ENCODE data around the gene RFTN1.

Gene RFTN1

GRCh38 chr3:16513141-16514020 is at the start of gene RFTN1:
RFTN1 (minus strand) TSS chr3:16513699; CDS start chr3:16493869, 19,830 bp downstream.
- FAIRE-seq (peak; percentile 75), DNase-seq (ENCODE audit: insufficient read length, low spot score) (no peak)

DNA sequence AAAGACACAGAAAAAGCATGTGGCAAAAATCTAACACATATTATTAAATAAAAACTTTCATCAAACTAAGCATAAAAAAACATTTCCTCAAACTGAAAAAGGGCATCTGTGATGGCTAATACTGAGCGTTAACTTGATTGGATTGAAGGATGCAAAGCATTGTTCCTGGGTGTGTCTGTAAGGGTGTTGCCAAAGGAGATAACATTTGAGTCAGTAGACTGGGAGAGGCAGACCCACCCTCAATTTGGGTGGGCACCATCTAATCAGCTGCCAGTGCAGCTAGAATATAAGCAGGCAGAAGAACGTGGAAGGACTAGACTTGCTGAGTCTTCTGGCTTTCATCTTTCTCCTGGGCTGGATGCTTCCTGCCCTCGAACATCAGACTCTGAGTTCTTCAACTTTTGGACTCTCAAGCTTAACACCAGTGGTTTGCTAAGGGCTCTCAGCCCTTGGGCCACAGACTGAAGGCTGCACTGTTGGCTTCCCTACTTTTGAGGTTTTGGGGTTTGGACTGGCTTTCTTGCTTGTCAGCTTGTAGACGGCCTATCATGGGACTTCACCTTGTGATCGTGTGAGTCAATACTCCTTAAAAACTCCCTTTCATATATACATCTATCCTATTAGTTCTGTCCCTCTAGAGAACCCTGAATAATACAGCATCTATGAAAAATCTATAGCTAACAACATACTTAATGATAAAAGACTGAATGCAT is 46.3 kb upstream of the RFTN1 start:
- FAIRE-seq (no peak), DNase-seq (ENCODE audit: insufficient read length, low spot score) (no peak)

DNA sequence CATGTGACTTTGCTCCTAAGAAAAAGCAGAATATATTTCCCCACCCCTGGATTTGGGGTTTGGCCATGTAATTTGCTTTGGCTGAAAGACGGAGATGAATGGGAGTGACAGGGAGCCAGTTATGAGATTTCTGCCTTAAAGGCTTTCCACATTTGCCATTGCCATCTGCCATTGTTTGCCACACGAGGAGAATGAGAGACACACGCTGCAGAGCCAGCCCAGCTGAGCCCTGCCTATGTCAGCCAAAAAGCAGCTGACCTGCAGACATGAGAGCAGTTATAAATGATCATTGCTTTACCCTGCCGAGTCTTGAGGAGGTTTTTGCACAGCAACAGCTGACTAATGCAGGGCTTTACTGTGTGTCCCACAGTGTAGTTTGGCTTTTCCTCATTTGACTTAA is 40.6 kb upstream of the RFTN1 start:
- FAIRE-seq (no peak), DNase-seq (ENCODE audit: insufficient read length, low spot score) (no peak)

DNA sequence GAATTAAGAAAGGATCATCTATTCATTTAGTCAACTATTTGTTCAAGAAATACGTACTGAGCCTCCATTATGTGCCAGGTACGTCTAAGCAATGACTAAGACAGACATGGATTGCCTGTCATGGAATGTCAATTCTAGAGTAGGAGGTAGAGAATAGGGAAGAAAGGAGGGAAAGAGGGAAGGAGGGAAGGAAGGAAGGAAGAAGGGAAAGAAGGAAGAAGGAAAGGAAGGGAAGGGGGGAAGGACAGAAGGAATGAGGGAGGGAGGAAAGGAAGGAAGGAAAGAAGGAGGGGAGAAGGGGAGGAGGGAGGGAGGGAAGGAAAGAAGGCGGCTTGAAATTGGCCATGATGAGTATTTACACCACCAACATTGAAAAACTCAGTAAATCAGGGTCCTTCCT is 39.3 kb upstream of the RFTN1 start:
- FAIRE-seq, result no peak
- DNase-seq (ENCODE audit: insufficient read length, low spot score), result no peak

DNA sequence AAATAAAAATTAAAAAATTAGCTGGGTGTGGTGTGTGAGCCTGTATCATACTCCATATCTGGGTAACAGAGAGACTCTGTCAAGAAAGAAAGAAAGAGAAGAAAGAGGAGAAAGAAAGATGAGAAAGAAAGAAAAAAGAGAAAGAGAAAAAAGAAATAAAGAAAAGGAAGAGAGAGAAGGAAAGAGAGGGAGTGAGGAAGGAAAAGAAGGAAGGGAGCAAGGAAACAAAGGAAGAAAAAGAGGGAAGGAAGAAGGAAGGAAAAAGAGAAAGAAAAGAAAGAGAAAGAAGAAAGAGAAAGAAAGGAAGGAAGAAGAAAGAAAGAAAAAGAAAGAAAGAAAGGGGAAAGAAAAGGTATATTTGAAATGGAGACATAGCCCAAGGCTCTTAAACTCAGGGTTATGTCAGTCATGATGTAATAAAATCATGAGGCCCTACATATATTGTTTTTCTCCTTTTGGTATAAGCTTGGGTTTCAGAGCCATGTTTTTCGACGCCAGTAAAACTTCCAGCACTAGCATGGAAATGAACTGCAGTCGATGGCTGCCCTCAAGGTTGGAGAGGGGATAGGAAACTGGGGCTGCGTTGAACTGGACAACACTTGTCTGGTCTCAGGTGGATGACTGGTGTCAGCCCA is 38.0 kb upstream of the RFTN1 start:
- FAIRE-seq, result no peak
- no peak for DNase-seq (ENCODE audit: insufficient read length, low spot score)

GRCh38 chr3:16550676-16551341 is 37.3 kb upstream of the RFTN1 start:
- peak; percentile 95 for FAIRE-seq
- DNase-seq (ENCODE audit: insufficient read length, low spot score), result peak; percentile 39

- DNase-seq (ENCODE audit: insufficient read length, low spot score), result no peak
- FAIRE-seq, result no peak
These were observed 36.8 kb upstream of the RFTN1 start for GRCh38 chr3:16550305-16550675.

GRCh38 chr3:16548721-16549120 is 35.2 kb upstream of the RFTN1 start:
- FAIRE-seq, result no peak
- no peak for DNase-seq (ENCODE audit: insufficient read length, low spot score)

DNA sequence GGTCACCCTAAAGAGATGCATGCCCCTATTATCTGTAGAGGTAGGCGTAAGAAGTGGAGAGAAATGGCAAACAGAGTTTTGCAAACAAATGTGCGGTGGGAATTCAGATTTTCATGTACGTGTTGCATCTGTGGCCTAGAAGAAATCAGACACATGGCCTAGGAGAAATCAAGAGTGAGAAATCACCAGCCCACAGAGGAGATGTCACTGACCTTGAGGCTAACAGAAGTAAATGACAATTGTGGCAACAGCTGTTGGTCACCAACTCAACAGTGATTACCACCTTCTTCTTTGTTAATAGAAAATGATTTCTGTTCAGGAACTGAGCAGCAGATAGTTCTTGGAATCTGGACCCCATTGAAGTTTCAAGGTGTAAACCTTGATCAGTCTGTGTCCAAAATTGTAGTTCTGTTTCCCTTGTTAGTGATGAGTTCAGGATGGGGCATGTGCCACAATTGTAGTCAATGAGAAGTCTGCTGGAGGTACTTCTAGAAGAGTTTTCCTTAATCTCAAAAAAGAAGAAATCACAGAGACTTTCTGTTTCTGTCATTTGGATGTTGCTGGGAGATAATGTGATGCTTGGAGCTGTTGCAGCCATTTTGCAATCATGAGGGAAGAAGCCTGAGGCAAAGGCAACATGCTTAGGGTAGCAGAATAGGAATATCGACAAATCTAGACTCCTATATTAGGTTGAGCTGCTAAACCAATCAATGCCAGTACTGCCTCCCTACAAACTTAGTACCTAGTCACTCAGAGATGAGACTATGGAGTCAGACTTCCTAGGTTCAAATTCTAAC is 34.3 kb upstream of the RFTN1 start:
- DNase-seq (ENCODE audit: insufficient read length, low spot score) (no peak), FAIRE-seq (peak; percentile 48)

- FAIRE-seq (no peak), DNase-seq (ENCODE audit: insufficient read length, low spot score) (no peak)
These were observed 32.9 kb upstream of the RFTN1 start for GRCh38 chr3:16546186-16547010.

- no peak for FAIRE-seq
These were observed 32.1 kb upstream of the RFTN1 start for GRCh38 chr3:16545413-16546185.

DNA sequence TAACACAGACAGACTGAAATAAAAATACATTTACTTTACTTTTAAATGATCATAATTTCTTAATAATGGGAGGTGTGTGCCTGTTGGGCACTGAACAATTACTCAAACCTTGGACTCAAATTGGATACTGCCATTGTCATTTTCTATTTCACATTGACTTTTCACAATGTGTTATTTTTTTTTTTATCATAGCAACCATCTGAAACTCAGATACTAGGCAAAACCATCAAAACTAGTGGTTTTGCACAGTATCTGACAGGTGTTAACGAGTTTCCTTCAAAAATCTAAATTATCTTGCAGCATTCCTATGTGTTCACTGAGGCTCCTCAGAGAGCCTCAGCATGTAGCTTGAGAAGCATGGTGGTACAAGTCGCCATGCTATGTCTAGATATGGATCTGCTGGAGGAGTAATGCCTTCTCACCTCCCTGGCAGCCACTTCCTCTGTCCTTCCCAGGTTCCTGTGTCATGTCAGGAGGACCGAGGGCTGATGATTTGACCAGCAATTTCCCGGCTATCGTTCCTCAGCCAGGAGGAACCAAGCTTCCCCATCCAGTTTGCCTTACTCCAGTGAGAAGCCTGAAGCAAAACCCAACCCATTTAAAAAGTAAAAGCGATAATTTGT is 29.9 kb upstream of the RFTN1 start:
- DNase-seq (ENCODE audit: insufficient read length, low spot score) (no peak), FAIRE-seq (no peak)

More at GRCh38 chr3:16545413-16546185, 32.1 kb upstream of the RFTN1 start:
- DNase-seq (ENCODE audit: insufficient read length, low spot score), result no peak

- DNase-seq (ENCODE audit: insufficient read length, low spot score) (no peak), FAIRE-seq (no peak)
These were observed 25.0 kb upstream of the RFTN1 start for GRCh38 chr3:16538507-16538906.

- DNase-seq (ENCODE audit: insufficient read length, low spot score), result no peak
- FAIRE-seq, result no peak
These were observed 23.5 kb upstream of the RFTN1 start for GRCh38 chr3:16536996-16537395.

- FAIRE-seq (no peak), DNase-seq (ENCODE audit: insufficient read length, low spot score) (no peak)
These were observed 22.8 kb upstream of the RFTN1 start for GRCh38 chr3:16536344-16536663.

- FAIRE-seq (no peak), DNase-seq (ENCODE audit: insufficient read length, low spot score) (no peak)
These were observed 21.3 kb upstream of the RFTN1 start for GRCh38 chr3:16534640-16535262.

- DNase-seq (ENCODE audit: insufficient read length, low spot score) (no peak), FAIRE-seq (no peak)
These were observed 20.6 kb upstream of the RFTN1 start for GRCh38 chr3:16533928-16534574.
